Stimulated activated CD4-positive, alpha-beta T cell treated with anti-CD3 and anti-CD28 coated beads, Interleukin-2, amount 100 ng/mL, for 4 hours (primary cell): ENCODE measurements around the gene KCNG4.

Experiments
- DNase-seq: peaks from one replicate; pipeline ENCODE4 v3.0.0-alpha.2; 2020; ENCODE audit warnings: low read depth

KCNG4 gene

DNA sequence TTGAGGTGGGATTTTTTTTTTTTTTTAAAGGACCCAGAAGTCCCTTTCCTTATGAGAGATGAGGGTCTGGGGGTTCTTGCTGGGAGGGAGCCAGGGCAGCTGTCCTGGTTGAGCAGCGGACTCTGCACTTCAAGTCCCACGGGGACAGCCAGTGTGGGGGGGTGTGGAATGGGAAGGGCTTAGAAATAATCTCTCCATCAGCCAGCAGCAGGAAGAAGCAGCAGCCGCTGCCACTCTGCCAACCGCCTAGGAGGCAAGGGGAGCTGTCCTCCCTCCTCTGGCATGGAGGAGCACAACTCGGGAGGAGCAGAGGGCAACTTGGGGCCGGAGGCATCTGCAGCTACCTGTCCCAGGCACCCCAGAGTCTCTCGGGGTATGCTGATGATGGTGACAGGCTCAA is at the start of gene KCNG4:
TSS of gene KCNG4 (minus strand) at position 104 of the 400 bp plus-strand sequence. CDS start 2,527 bp downstream, outside the sequence.
- no peak for DNase-seq

GRCh38 chr16:84288902-84289301 is 49.1 kb upstream of the KCNG4 start:
- DNase-seq = no peak

- DNase-seq = no peak
Observed at GRCh38 chr16:84286578-84287240, 46.9 kb upstream of the KCNG4 start.

DNA sequence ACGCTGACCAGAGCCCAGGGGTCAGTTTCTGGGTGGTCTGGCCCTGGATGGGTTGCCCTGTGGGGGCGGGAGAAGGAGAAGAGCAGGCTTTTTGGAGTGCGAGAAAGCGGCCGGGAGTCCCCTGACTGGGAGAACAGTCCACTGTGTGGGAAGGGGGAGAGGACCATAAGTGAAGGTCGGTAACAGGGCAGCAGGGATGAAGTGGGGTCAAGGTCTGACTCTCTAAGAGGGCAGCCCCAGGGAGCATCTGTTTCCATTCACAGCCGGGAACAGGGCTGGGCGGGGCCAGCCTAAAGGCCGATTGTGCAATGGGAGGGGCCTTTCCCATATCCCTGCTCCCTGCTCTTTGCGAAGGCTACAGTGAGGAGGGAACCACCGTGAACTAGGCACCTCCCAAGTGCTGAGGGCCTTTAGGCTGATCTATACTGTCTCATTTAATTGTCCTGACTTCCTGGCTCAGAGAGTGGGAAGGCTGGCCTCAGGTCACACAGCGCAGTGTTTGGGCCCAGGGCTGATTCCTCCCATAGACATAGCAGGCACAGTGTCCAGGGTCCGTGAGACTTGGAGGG is 44.4 kb upstream of the KCNG4 start:
- no peak for DNase-seq

- DNase-seq = no peak
Observed at GRCh38 chr16:84283314-84284153, 43.7 kb upstream of the KCNG4 start.

GRCh38 chr16:84282533-84282932 is 42.7 kb upstream of the KCNG4 start:
- no peak for DNase-seq

GRCh38 chr16:84281074-84281473 is 41.3 kb upstream of the KCNG4 start:
- DNase-seq = no peak

GRCh38 chr16:84279881-84280280 is 40.1 kb upstream of the KCNG4 start:
- no peak for DNase-seq

GRCh38 chr16:84278968-84279367 is 39.2 kb upstream of the KCNG4 start:
- DNase-seq = no peak

GRCh38 chr16:84278333-84278732 is 38.5 kb upstream of the KCNG4 start:
- no peak for DNase-seq

DNA sequence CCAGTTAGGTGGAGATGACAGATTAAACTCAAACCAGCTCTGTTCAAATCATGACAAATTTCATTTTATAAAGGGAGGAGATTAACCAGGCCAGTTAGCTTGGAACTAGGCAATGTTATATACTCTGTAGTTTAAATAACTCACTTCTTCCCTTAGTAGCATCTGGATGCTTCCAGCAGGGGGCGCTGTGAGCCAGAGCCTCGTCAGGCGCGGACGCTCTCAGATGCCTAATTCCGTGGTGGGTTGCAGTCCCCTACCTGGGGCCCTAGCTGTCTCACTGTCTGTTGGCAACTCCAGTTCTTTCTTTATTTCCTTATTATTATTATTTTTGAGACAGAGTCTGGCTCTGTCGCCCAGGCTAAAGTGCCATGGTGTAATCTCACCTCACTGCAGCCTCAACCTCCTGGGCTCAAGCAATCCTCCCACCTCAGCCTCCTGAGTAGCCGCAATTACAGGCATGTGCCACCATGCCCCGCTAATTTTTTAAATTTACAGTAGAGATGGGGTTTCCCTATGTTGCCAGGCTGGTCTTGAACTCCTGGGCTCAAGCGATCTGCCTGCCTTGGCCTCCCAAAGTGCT is 37.5 kb upstream of the KCNG4 start:
- peak; percentile 51 for DNase-seq

- DNase-seq = no peak
Observed at GRCh38 chr16:84275585-84276151, 35.9 kb upstream of the KCNG4 start.

GRCh38 chr16:84274515-84274914 is 34.7 kb upstream of the KCNG4 start:
- DNase-seq = no peak

DNA sequence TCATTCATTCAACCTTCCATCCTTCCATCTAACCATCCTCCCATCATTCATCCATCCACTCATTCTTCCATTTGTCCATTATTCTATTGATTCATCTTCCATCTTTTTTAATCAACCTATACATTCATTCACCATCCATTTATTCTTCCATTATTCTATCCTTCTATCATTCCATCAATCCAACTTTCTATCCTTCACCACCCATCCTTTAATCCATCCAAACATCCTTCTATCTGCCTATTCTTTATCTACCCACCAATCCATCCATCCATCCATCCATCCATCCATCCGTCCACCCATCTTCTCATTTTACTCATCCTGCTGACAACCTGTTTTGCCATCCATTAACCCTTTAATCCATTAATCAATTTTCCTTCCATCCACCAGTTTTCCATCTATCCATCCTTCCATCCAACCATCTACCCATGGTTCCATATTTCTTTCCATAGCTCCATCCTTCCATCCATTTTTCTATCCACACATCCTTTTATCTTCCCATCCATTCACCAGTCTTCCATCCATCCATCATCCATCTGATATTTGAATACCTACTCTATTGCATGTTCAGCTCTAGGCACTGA is 33.0 kb upstream of the KCNG4 start:
- no peak for DNase-seq

- no peak for DNase-seq
Observed at GRCh38 chr16:84271866-84272265, 32.1 kb upstream of the KCNG4 start.

GRCh38 chr16:84271037-84271436 is 31.2 kb upstream of the KCNG4 start:
- DNase-seq = no peak

GRCh38 chr16:84270531-84270930 is 30.7 kb upstream of the KCNG4 start:
- DNase-seq = no peak

DNA sequence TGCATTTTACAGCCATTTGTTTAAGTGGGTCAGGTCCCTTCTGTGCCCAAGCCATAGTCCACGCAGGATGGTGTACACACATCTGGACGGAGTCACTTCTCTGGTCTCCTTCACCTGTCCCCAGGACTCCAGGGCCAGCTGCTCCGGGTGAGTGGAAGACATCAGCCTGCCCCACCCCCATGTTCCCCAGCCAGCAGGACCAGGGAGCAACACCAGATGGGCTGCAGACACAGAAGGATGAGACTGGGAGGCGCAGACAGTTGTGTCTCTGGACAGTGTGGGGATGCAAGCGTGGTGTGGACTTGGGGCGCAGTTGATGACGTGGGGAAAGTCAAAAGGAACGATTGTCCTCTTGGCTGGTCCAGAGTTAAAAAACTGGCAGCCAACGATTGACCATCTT is 30.3 kb upstream of the KCNG4 start:
- DNase-seq = no peak

DNA sequence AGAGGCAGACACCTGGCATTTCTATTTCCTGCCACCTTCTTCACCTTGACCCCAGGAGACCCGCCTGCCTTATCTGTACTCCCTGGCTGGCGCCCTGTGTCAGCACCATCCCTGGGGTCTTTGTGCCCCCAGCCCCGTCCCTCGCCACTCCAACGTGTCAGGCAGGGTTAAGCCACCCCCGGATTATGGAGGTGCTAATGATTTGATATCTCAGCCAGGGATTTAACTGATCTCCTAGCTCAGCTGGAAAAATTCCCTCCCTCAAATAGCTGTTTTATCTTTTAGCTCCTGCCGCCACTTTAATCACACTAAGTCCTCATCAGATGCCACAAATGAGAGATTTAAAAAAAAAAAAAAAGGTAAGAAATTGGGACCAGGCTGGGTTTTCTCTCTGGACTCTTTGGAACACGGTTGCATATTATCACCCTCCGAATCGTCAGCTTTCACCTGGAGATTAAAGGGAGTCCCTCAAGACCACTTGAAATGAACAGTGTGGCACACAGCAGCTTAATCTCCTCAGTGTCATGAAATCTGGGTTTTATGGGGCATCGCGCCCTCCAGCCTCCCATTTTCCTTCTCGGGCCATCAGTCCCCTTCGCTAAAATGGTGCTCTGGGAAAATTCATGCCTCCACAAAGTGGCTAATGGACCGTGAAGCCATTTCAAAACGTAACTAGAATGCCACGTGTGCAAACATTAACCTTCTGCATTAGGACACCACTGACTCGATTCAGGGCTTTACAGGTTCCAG is 28.7 kb upstream of the KCNG4 start:
- DNase-seq = no peak

DNA sequence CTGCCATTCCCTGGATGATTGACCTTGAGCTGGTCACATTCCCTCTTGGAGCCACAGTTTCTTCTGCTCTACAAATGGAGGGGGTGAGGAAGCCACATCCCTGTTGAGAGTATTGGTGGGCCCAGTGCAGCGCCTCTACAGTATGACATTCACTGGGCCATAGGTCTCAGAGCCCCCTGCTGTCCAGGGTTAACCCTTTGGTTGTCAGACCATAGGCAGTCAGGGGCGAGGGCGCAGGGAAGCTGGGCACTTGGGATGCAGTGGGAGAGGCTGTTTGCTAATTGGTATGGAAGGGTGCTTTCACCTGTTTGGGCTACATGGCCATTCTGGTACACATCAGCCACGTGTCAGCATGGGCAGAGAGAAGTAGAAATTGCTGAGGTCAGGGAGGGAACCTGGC is 27.6 kb upstream of the KCNG4 start:
- no peak for DNase-seq

GRCh38 chr16:84266451-84266850 is 26.6 kb upstream of the KCNG4 start:
- no peak for DNase-seq
